Measurements from ENCODE around the gene GEMIN5.

The GEMIN5 gene

GRCh38 chr5:154841273-154841661 is 96.7 kb downstream of the GEMIN5 start:
- DNase-seq: no peak

- no peak for DNase-seq
Observed at GRCh38 chr5:154840435-154841272, 97.4 kb downstream of the GEMIN5 start.

Measured in CD4-positive, alpha-beta T cell treated with Interleukin-12 subunit alpha and Interleukin-12 subunit beta, for 1 hour (primary cell).